LNCAP (cell line): ENCODE data around the gene FRMD4A.
A peak's percentile ranks its signal among the peaks of the same experiment; 100 is the strongest.

Experiments
- CTCF ChIP-seq: fragments of 450-650 bp; IDR thresholded peaks from 2 replicates; pipeline ENCODE4 v1.5.1; 2017; ENCODE audit warnings: mild to moderate bottlenecking

The FRMD4A gene

GRCh38 chr10:14205233-14205632 lies 125.5 kb downstream of the FRMD4A start:
- TF ChIP-seq CTCF: no peak

- peak; percentile 56 for TF ChIP-seq CTCF
Measured at GRCh38 chr10:14200698-14201544, 129.8 kb downstream of the FRMD4A start.

GRCh38 chr10:14198078-14198477 lies 132.6 kb downstream of the FRMD4A start:
- no peak for TF ChIP-seq CTCF

DNA sequence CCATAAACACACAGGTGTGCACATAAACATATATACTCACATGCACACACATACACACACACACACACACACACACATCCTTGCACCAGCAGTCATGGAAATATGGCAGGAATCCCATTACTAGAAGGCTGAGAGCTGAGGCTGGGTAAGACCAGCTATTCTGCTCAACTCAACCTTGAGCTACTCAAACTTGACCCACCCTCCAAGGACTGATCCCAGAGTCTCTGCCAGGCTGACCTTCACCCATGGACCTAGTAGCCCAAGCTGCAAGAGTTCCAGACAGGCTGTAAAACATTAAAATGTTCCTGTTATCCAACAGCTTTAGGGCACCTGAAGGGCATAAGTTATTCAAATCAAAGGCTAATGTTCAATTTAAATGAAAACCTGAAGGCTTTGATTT lies 134.6 kb downstream of the FRMD4A start:
- no peak for TF ChIP-seq CTCF

DNA sequence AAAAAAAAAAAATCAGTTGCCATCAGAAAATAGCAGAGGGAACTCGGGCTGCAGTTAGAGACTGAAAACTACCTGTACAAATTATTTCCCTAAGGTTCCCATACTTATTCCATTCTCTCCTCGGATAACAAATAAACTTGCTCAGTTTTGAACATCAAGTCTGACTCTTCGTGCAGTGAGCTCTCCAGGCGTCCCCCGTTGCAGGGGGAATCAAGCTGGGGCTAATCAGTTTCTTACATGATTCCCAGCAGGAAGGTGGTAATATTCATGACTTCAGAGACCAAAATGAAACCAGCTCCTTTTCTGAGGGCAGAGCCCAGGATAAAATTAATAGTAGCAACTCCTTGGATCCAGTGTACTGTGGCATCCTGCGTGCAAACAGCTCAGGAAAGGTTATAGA lies 135.3 kb downstream of the FRMD4A start:
- no peak for TF ChIP-seq CTCF

GRCh38 chr10:14192746-14193145 lies 138.0 kb downstream of the FRMD4A start:
- TF ChIP-seq CTCF: no peak

- TF ChIP-seq CTCF: no peak
Measured at GRCh38 chr10:14191871-14192270, 138.9 kb downstream of the FRMD4A start.
